HL-60 (cell line): ENCODE data around the gene GLRX5.

Experiments used
- CTCF ChIP-seq: IDR thresholded peaks from one replicate; pipeline ENCODE4 v1.5.1; 2011; ENCODE audit warnings: low read length, control low read depth, inconsistent platforms; ENCODE audit not compliant: insufficient read depth
- GABPA ChIP-seq: IDR thresholded peaks from 2 replicates; pipeline ENCODE4 v1.6.1; 2012; ENCODE audit warnings: low read depth
- POLR2AphosphoS5 ChIP-seq: IDR thresholded peaks from 2 replicates; pipeline ENCODE4 v1.6.1; 2012; ENCODE audit warnings: low read depth
- SPI1 ChIP-seq: IDR thresholded peaks from 2 replicates; pipeline ENCODE4 v1.6.1; 2012; ENCODE audit warnings: low read depth, mild to moderate bottlenecking, borderline replicate concordance
- TF ChIP-seq, protein P1 (sequence below): IDR thresholded peaks from 2 replicates; pipeline ENCODE4 v1.6.1; 2012; ENCODE audit warnings: low read depth; ENCODE audit not compliant: insufficient replicate concordance

DNA sequence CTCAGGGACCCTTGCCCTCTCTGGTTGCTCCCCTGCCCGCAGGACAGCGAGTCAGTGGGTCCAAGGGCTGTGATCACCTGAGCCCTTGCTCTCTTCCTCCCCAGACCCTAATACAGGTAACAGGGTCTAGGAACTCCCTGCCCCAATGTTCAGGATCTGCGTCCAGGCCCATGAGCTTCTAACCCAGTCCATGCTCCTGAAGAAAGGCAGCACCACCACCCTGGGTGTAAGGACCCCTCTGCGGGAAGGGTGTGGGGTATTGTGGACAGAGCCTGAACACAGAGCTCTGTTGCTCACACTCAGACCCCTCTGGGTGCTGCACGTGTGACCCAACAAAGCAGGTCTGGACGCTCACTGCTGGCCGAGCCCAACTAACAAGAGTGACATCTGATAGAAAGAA is 18.3 kb downstream of the GLRX5 start:
- no peak for TF ChIP-seq CTCF
- TF ChIP-seq, protein P1, sequence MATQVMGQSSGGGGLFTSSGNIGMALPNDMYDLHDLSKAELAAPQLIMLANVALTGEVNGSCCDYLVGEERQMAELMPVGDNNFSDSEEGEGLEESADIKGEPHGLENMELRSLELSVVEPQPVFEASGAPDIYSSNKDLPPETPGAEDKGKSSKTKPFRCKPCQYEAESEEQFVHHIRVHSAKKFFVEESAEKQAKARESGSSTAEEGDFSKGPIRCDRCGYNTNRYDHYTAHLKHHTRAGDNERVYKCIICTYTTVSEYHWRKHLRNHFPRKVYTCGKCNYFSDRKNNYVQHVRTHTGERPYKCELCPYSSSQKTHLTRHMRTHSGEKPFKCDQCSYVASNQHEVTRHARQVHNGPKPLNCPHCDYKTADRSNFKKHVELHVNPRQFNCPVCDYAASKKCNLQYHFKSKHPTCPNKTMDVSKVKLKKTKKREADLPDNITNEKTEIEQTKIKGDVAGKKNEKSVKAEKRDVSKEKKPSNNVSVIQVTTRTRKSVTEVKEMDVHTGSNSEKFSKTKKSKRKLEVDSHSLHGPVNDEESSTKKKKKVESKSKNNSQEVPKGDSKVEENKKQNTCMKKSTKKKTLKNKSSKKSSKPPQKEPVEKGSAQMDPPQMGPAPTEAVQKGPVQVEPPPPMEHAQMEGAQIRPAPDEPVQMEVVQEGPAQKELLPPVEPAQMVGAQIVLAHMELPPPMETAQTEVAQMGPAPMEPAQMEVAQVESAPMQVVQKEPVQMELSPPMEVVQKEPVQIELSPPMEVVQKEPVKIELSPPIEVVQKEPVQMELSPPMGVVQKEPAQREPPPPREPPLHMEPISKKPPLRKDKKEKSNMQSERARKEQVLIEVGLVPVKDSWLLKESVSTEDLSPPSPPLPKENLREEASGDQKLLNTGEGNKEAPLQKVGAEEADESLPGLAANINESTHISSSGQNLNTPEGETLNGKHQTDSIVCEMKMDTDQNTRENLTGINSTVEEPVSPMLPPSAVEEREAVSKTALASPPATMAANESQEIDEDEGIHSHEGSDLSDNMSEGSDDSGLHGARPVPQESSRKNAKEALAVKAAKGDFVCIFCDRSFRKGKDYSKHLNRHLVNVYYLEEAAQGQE: no peak
- no peak for TF ChIP-seq POLR2AphosphoS5
- no peak for TF ChIP-seq GABPA
- TF ChIP-seq SPI1: no peak
